SU-DHL-6 (cell line): ENCODE data around the gene MRPL55.

Source experiments
- EZH2phosphoT487 ChIP-seq: fragments of 200-600 bp; sonication (generic), shearing (Covaris generic); conservative IDR thresholded peaks from 2 replicates; pipeline ENCODE4 v1.6.1; 2018; ENCODE audit warnings: mild to moderate bottlenecking, antibody characterized with exemption, low read length, moderate library complexity, mixed read lengths
- TF ChIP-seq, protein P1 (sequence below): fragments of 200-600 bp; sonication (generic); IDR thresholded peaks from one replicate; pipeline ENCODE4 v1.5.1; 2017; ENCODE audit warnings: antibody characterized with exemption, mild to moderate bottlenecking, low read length, moderate library complexity; ENCODE audit not compliant: insufficient read depth, poor library complexity, severe bottlenecking

DNA sequence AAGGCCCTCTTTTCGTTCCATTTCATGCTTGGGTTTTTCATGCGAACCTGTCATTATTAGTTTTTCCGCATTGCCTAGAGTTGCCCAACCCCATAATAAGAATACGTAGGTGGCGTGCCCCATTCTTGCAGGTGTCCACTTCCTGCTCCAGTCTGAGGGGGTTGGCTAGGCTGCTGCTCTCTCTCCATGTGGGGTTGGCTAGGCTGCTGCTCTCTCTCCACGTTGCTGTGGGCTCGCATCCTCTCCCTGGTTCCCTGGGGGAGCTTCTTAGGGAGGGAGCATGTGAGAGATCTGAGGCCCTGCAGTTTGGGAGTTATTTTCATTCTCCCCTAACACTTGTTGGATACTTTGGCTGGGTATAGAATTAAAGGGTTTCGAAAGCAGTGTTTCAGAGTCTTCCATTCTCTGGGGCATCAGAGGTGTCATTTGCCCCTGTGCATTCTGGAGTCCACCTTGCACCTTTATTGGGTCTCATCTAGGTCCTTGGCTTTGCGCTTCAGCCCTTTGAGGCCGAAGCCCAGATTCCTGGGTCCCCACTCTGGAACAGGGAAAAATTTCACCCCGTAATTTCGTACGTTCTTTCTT lies 14.6 kb downstream of the MRPL55 start:
- no peak for TF ChIP-seq EZH2phosphoT487
- TF ChIP-seq, protein P1, sequence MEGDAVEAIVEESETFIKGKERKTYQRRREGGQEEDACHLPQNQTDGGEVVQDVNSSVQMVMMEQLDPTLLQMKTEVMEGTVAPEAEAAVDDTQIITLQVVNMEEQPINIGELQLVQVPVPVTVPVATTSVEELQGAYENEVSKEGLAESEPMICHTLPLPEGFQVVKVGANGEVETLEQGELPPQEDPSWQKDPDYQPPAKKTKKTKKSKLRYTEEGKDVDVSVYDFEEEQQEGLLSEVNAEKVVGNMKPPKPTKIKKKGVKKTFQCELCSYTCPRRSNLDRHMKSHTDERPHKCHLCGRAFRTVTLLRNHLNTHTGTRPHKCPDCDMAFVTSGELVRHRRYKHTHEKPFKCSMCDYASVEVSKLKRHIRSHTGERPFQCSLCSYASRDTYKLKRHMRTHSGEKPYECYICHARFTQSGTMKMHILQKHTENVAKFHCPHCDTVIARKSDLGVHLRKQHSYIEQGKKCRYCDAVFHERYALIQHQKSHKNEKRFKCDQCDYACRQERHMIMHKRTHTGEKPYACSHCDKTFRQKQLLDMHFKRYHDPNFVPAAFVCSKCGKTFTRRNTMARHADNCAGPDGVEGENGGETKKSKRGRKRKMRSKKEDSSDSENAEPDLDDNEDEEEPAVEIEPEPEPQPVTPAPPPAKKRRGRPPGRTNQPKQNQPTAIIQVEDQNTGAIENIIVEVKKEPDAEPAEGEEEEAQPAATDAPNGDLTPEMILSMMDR: no peak
